Epithelial cell of proximal tubule (primary cell): Measurements from ENCODE around the gene SP110. TPM values are rescaled to one million over a fixed set of nuclear protein-coding genes. Genes with fewer than 3 reads are reported as not detected.

Experiments
- DNase-seq: peaks from one replicate; pipeline ENCODE4 v3.0.0-alpha.2; 2011; ENCODE audit warnings: low read depth
- H3K4me3 ChIP-seq: 2 replicates; pipeline ENCODE4 v1.5.1; 2011; ENCODE audit warnings: low read depth, mild to moderate bottlenecking, low read length
- total RNA-seq: library from RNA; depleted of rRNA; stranded (reverse); fragments of >200 nt; gene quantifications from 2 replicates; pipeline ENCODE4 v1.2.3, GENCODE V29; 2015
- TF ChIP-seq, protein P1 (sequence below): conservative IDR thresholded peaks from 2 replicates; pipeline ENCODE4 v1.5.1; 2012; ENCODE audit warnings: low read depth, mild to moderate bottlenecking, low read length

The SP110 gene
- total RNA-seq, 1 donor from 2014 or later = 10.1 TPM

DNA sequence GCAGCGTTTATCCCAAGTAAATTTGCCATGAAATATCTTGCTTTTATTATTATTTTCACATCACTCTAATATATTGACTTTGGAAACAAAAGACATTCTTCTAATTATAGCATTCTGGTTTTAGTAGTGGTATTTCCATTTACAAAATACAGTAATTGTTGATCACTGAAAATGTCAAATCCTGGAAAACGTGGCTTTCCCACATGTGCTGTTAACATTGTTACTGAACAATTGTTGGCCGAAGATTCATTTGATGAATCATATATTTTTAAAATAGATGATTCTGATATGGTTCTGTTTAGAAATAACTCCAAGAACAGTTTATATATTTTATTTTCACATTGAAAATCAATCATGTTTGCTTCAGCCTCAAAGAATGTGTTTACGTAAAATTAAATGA lies 38.7 kb upstream of the SP110 start:
- H3K4me3 ChIP-seq = no peak overlapping the region
- TF ChIP-seq, protein P1, sequence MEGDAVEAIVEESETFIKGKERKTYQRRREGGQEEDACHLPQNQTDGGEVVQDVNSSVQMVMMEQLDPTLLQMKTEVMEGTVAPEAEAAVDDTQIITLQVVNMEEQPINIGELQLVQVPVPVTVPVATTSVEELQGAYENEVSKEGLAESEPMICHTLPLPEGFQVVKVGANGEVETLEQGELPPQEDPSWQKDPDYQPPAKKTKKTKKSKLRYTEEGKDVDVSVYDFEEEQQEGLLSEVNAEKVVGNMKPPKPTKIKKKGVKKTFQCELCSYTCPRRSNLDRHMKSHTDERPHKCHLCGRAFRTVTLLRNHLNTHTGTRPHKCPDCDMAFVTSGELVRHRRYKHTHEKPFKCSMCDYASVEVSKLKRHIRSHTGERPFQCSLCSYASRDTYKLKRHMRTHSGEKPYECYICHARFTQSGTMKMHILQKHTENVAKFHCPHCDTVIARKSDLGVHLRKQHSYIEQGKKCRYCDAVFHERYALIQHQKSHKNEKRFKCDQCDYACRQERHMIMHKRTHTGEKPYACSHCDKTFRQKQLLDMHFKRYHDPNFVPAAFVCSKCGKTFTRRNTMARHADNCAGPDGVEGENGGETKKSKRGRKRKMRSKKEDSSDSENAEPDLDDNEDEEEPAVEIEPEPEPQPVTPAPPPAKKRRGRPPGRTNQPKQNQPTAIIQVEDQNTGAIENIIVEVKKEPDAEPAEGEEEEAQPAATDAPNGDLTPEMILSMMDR = no peak
- no peak for DNase-seq

- H3K4me3 ChIP-seq = no peak overlapping the region
- DNase-seq = no peak
- TF ChIP-seq, protein P1 = no peak
Measured at GRCh38 chr2:230256733-230257332, 37.0 kb upstream of the SP110 start.

- no peak for DNase-seq
- H3K4me3 ChIP-seq = no peak overlapping the region
- TF ChIP-seq, protein P1 = no peak
Measured at GRCh38 chr2:230254152-230254881, 34.5 kb upstream of the SP110 start.

DNA sequence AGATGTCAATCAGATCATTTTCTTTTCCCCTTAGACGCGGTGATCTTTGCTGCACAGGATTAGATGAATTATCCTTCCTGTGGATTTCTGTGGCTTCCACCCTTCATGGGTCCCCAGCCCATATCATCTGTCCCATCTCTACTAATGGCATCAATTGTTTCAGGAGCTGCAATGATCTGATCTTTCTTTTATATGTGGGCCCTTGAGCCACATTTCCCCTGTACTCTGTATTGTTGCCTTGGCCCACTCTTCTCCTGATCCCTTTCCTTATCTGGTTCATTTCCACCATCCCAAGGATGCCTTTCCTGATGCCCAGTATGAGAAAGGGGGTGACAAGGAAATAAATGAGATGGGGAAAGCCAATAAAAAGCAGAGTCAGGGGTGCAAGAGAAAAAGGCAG lies 30.4 kb upstream of the SP110 start:
- DNase-seq = no peak
- no peak overlapping the region for H3K4me3 ChIP-seq
- TF ChIP-seq, protein P1 = no peak

DNA sequence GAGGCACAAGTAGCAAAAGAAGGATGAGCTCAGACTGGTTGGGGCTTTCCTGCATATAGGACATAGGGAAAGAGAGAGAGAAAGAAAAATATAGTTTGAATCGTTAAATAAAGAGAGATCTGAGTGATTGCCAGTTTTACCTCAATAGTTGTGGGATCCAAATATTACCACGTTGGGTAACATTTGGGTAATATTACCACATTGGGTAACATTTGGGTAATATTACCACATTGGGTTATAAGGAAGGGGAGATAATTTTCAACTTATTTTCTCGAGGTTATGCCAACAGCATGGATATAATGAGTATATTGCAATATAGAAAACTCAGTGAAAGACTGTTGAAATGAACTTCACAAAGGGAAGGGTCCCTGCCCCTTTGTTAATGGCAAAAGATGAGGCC lies 26.4 kb upstream of the SP110 start:
- H3K4me3 ChIP-seq = no peak overlapping the region
- TF ChIP-seq, protein P1 = no peak
- no peak for DNase-seq

GRCh38 chr2:230244211-230244610 lies 24.4 kb upstream of the SP110 start:
- no peak overlapping the region for H3K4me3 ChIP-seq
- TF ChIP-seq, protein P1 = no peak
- no peak for DNase-seq

DNA sequence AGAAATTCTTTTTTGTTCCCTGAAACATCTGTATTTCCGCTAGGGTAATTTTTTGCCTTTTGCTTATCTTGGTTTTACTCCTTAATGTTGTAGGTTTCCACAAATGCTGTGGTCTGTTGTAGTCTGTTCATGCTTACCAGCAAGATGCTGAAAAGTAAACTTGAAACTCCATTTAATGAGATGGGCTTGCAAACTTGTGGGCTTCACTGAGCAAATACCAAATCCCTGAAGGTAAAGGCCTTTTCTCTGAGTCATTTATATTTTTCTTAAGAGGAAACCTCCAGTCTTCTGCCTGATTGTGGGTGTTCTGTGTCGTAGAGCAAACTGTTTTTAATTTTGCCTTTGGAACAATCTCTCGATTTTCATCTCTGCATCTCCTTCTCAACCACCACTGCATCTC lies 15.1 kb upstream of the SP110 start:
- TF ChIP-seq, protein P1 = no peak
- H3K4me3 ChIP-seq = no peak overlapping the region
- no peak for DNase-seq
